ENCODE results near the gene CFAP74.

- no peak for TF ChIP-seq POLR2A (IDR thresholded peaks at IDR 0.05)
- TF ChIP-seq CTCF (IDR thresholded peaks at IDR 0.05) = no peak
Observed at GRCh38 chr1:1968767-1969504, 34.6 kb downstream of the CFAP74 start.
